Lower leg skin (tissue), 4 donors: ENCODE measurements around the gene GTPBP6. TPM values are rescaled to one million over a fixed set of nuclear protein-coding genes. Genes with fewer than 3 reads are reported as not detected.
"Not testable (repeated sequence)": the region's sequence is repeated elsewhere in the genome, so short reads cannot be mapped to it uniquely, and the experiment has no call there.

Experiments
- DNase-seq, 2 donors: peaks; one replicate each; pipeline ENCODE4 v3.0.0-alpha.2; 2019; ENCODE audit warnings: low spot score in 2 of 2
- H3K4me3 ChIP-seq: fragments of 200-600 bp; sonication (generic); 2 replicates; pipeline ENCODE4 v1.5.1; 2017; ENCODE audit warnings: mild to moderate bottlenecking, low read depth; ENCODE audit not compliant: poor library complexity, severe bottlenecking
- POLR2A ChIP-seq, 2 donors: fragments of 450-650 bp; IDR thresholded peaks; one replicate each; pipeline ENCODE4 v1.6.1; 2016 to 2017; ENCODE audit warnings: antibody characterized with exemption in 2 of 2, mild to moderate bottlenecking in 1 of 2, moderate library complexity in 1 of 2
- WGBS, 2 donors: methylation state at CpG; one replicate each; pipeline ENCODE4 v1.1.5; 2018; 5-methylcytosine and 5-hydroxymethylcytosine counted together
- intact Hi-C: fragments of 100-400 bp; cut with DNase I; formaldehyde crosslinking; loops from one replicate; pipeline ENCODE4 v1.15.0; 2023; ENCODE audit warnings: low total_unique reads
- total RNA-seq, 4 donors: library from RNA; depleted of rRNA; stranded (reverse); fragments of >200 nt; gene quantifications; one replicate each; pipeline ENCODE4 v1.1.0, GENCODE V29; 2016
- TF ChIP-seq, protein P1 (sequence below), 3 donors: fragments of 450-650 bp; IDR thresholded peaks; one replicate each; pipeline ENCODE4 v1.5.1; 2016; ENCODE audit warnings: antibody characterized with exemption in 3 of 3, mild to moderate bottlenecking in 3 of 3, moderate library complexity in 2 of 3

GTPBP6 gene
- total RNA-seq, 4 donors from 2014 or later, result 35.9 to 53.4 (median 48.2) TPM

GRCh38 chrX:257681-258289, 60.8 kb downstream of the GTPBP6 start:
- H3K4me3 ChIP-seq, result no peak overlapping the region
- WGBS, 2 donors, result 73 to 83% methylated on average over 21 of the region's 21 CpGs
- intact Hi-C loops, result no loop called here
- TF ChIP-seq, protein P1, sequence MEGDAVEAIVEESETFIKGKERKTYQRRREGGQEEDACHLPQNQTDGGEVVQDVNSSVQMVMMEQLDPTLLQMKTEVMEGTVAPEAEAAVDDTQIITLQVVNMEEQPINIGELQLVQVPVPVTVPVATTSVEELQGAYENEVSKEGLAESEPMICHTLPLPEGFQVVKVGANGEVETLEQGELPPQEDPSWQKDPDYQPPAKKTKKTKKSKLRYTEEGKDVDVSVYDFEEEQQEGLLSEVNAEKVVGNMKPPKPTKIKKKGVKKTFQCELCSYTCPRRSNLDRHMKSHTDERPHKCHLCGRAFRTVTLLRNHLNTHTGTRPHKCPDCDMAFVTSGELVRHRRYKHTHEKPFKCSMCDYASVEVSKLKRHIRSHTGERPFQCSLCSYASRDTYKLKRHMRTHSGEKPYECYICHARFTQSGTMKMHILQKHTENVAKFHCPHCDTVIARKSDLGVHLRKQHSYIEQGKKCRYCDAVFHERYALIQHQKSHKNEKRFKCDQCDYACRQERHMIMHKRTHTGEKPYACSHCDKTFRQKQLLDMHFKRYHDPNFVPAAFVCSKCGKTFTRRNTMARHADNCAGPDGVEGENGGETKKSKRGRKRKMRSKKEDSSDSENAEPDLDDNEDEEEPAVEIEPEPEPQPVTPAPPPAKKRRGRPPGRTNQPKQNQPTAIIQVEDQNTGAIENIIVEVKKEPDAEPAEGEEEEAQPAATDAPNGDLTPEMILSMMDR (IDR thresholded peaks at IDR 0.05), result no peak
- no peak for TF ChIP-seq POLR2A (IDR thresholded peaks at IDR 0.05)
- DNase-seq, result peak; percentile 11 to 83

- DNase-seq, H3K4me3 ChIP-seq, intact Hi-C loops: not testable (repeated sequence)
- 86 to 88% methylated on average over 14 of the region's 14 CpGs for WGBS, 2 donors
Observed at GRCh38 chrX:257054-257453, 61.5 kb downstream of the GTPBP6 start.

GRCh38 chrX:255923-256331, 62.7 kb downstream of the GTPBP6 start:
- no peak overlapping the region for H3K4me3 ChIP-seq
- TF ChIP-seq, protein P1 (IDR thresholded peaks at IDR 0.05), result no peak
- TF ChIP-seq POLR2A (IDR thresholded peaks at IDR 0.05), result no peak
- intact Hi-C loops, result no loop called here
- WGBS, 2 donors, result 71 to 83% methylated on average over 8 to 25 of the region's 28 CpGs
- peak in 1 of 2 donors; percentile 70 for DNase-seq

Other genes starting within 250 kb of the GTPBP6 start
- gene PLCXD1, start 37.4 kb downstream of the GTPBP6 start, total RNA-seq, result 100 to 1,000 TPM in 1 of 4 donors, 10 to 100 TPM in 3; 64.1 to 111 (median 71.9) TPM
- 100 to 1,000 TPM in 1 of 4 donors, 10 to 100 TPM in 3; 37.6 to 106 (median 46.6) TPM for gene PPP2R3B, start 68.1 kb upstream of the GTPBP6 start, total RNA-seq